Renal cortex interstitium (tissue), 11 donors: Measurements from ENCODE around the gene HSF2BP. TPM values are rescaled to one million over a fixed set of nuclear protein-coding genes. Genes with fewer than 3 reads are reported as not detected.
"Not testable (repeated sequence)": the region's sequence is repeated elsewhere in the genome, so short reads cannot be mapped to it uniquely, and the experiment has no call there.

ENCODE experiments used
- DNase-seq, 11 donors: peaks; one replicate each; pipeline ENCODE4 v3.0.0-alpha.2; 2013; ENCODE audit warnings: low read depth in 9 of 11, low spot score in 4 of 11; ENCODE audit errors: extremely low read depth in 1 of 11
- polyA plus RNA-seq, 3 donors: library from polyadenylated mRNA; unstranded; fragments of 120-200 nt; gene quantifications; one replicate each; pipeline ENCODE4 v1.2.1, GENCODE V29; 2013; ENCODE audit not compliant: insufficient read length in 3 of 3

Gene HSF2BP
- polyA plus RNA-seq, 3 donors, result 1.6 to 2.3 (median 2.3) TPM

- no peak for DNase-seq
Measured at GRCh38 chr21:43604505-43605204, 54.6 kb downstream of the HSF2BP start.

GRCh38 chr21:43603641-43604504 is 55.4 kb downstream of the HSF2BP start:
- DNase-seq, result no peak

GRCh38 chr21:43603233-43603626 is 56.1 kb downstream of the HSF2BP start:
- DNase-seq, result no peak

GRCh38 chr21:43602266-43603232 is 56.7 kb downstream of the HSF2BP start:
- no peak for DNase-seq

GRCh38 chr21:43600642-43601402 is 58.5 kb downstream of the HSF2BP start:
- DNase-seq, result no peak

- DNase-seq, result no peak
Measured at GRCh38 chr21:43599728-43600127, 59.6 kb downstream of the HSF2BP start.

GRCh38 chr21:43598416-43599120 is 60.7 kb downstream of the HSF2BP start:
- no peak for DNase-seq

- no peak for DNase-seq
Measured at GRCh38 chr21:43597540-43598250, 61.6 kb downstream of the HSF2BP start.

GRCh38 chr21:43597052-43597451 is 62.2 kb downstream of the HSF2BP start:
- no peak for DNase-seq

- DNase-seq, result no peak
Measured at GRCh38 chr21:43596616-43597015, 62.7 kb downstream of the HSF2BP start.

- DNase-seq, result not testable (repeated sequence)
Measured at GRCh38 chr21:43595769-43596168, 63.5 kb downstream of the HSF2BP start.

- no peak for DNase-seq
Measured at GRCh38 chr21:43593078-43593477, 66.2 kb downstream of the HSF2BP start.

GRCh38 chr21:43591571-43591970 is 67.7 kb downstream of the HSF2BP start:
- DNase-seq, result no peak

- DNase-seq, result no peak
Measured at GRCh38 chr21:43590194-43590593, 69.1 kb downstream of the HSF2BP start.

- DNase-seq, result no peak
Measured at GRCh38 chr21:43588957-43589356, 70.3 kb downstream of the HSF2BP start.

GRCh38 chr21:43585924-43586413 is 73.3 kb downstream of the HSF2BP start:
- peak; percentile 51 to 85 (median 75) for DNase-seq

GRCh38 chr21:43585514-43585913 is 73.8 kb downstream of the HSF2BP start:
- DNase-seq, result no peak
